Cerebellar cortex (tissue), 1 donor: ENCODE data around the gene KCNIP1.
A peak's percentile ranks its signal among the peaks of the same experiment; 100 is the strongest.

ENCODE experiments used
- DNase-seq: peaks from one replicate; pipeline ENCODE4 v3.0.0-alpha.2; 2015; ENCODE audit warnings: low spot score

KCNIP1 gene

GRCh38 chr5:170483701-170484458 lies 19.9 kb upstream of the KCNIP1 start:
- no peak for DNase-seq

- DNase-seq: no peak
Observed at GRCh38 chr5:170484459-170484831, 19.4 kb upstream of the KCNIP1 start.

- DNase-seq: no peak
Observed at GRCh38 chr5:170484847-170485615, 18.8 kb upstream of the KCNIP1 start.

GRCh38 chr5:170485616-170485911 lies 18.3 kb upstream of the KCNIP1 start:
- DNase-seq: no peak

GRCh38 chr5:170486371-170486770 lies 17.4 kb upstream of the KCNIP1 start:
- no peak for DNase-seq

GRCh38 chr5:170488570-170488969 lies 15.2 kb upstream of the KCNIP1 start:
- DNase-seq: no peak

- no peak for DNase-seq
Observed at GRCh38 chr5:170489199-170489598, 14.6 kb upstream of the KCNIP1 start.

- no peak for DNase-seq
Observed at GRCh38 chr5:170490381-170490780, 13.4 kb upstream of the KCNIP1 start.

GRCh38 chr5:170491479-170491878 lies 12.3 kb upstream of the KCNIP1 start:
- no peak for DNase-seq

- no peak for DNase-seq
Observed at GRCh38 chr5:170493028-170493820, 10.6 kb upstream of the KCNIP1 start.

- no peak for DNase-seq
Observed at GRCh38 chr5:170494041-170494440, 9.8 kb upstream of the KCNIP1 start.

GRCh38 chr5:170495825-170496661 lies 7.8 kb upstream of the KCNIP1 start:
- no peak for DNase-seq

- DNase-seq: no peak
Observed at GRCh38 chr5:170496662-170497028, 7.2 kb upstream of the KCNIP1 start.

GRCh38 chr5:170497311-170498038 lies 6.3 kb upstream of the KCNIP1 start:
- no peak for DNase-seq

GRCh38 chr5:170498811-170499351 lies 4.9 kb upstream of the KCNIP1 start:
- DNase-seq: no peak

GRCh38 chr5:170499621-170500020 lies 4.2 kb upstream of the KCNIP1 start:
- DNase-seq: no peak

GRCh38 chr5:170501361-170501760 lies 2.5 kb upstream of the KCNIP1 start:
- DNase-seq: no peak

- no peak for DNase-seq
Observed at GRCh38 chr5:170501931-170502330, 1.9 kb upstream of the KCNIP1 start.

- DNase-seq: peak; percentile 31
Observed at GRCh38 chr5:170504616-170505266, 921 bp downstream of the KCNIP1 start.

- DNase-seq: no peak
Observed at GRCh38 chr5:170508036-170508435, 4.2 kb downstream of the KCNIP1 start.
